Choroid plexus epithelial cell (primary cell): ENCODE measurements around the gene CALML4.

Experiments used
- DNase-seq: peaks from one replicate; pipeline ENCODE4 v3.0.0-alpha.2; 2010; ENCODE audit warnings: low read depth
- H3K4me3 ChIP-seq: 2 replicates; pipeline ENCODE4 v1.5.1; 2011; ENCODE audit warnings: low read depth, mild to moderate bottlenecking, control low read depth, low read length, moderate library complexity
- CTCF ChIP-seq: conservative IDR thresholded peaks from 2 replicates; pipeline ENCODE4 v1.5.1; 2011; ENCODE audit warnings: low read depth, mild to moderate bottlenecking, control low read depth, inconsistent platforms, low read length, moderate library complexity

Gene CALML4

GRCh38 chr15:68195336-68196112 is 9.6 kb downstream of the CALML4 start:
- no peak overlapping the region for H3K4me3 ChIP-seq
- DNase-seq = no peak
- TF ChIP-seq CTCF = no peak

GRCh38 chr15:68192804-68193486 is 12.2 kb downstream of the CALML4 start:
- no peak for TF ChIP-seq CTCF
- H3K4me3 ChIP-seq = no peak overlapping the region
- DNase-seq = no peak

GRCh38 chr15:68192117-68192516 is 13.0 kb downstream of the CALML4 start:
- no peak for TF ChIP-seq CTCF
- DNase-seq = no peak
- H3K4me3 ChIP-seq = no peak overlapping the region

- DNase-seq = no peak
- no peak for TF ChIP-seq CTCF
- H3K4me3 ChIP-seq = no peak overlapping the region
Observed at GRCh38 chr15:68191555-68191954, 13.6 kb downstream of the CALML4 start.

- no peak for TF ChIP-seq CTCF
- no peak for DNase-seq
- H3K4me3 ChIP-seq = no peak overlapping the region
Observed at GRCh38 chr15:68190048-68190447, 15.1 kb downstream of the CALML4 start.

- H3K4me3 ChIP-seq = no peak overlapping the region
- TF ChIP-seq CTCF = no peak
- DNase-seq = no peak
Observed at GRCh38 chr15:68188647-68189046, 16.5 kb downstream of the CALML4 start.

GRCh38 chr15:68187559-68187958 is 17.6 kb downstream of the CALML4 start:
- peak overlapping the region; percentile 40 for H3K4me3 ChIP-seq
- TF ChIP-seq CTCF = peak; percentile 0
- peak; percentile 92 for DNase-seq
